Measurements from ENCODE around the gene MAP3K7. TPM values are rescaled to one million over a fixed set of nuclear protein-coding genes. Genes with fewer than 3 reads are reported as not detected.

The MAP3K7 gene
- total RNA-seq, 1 donor from 2014 or later: 33.8 TPM

- Histone ChIP-seq H3K27me3 (ENCODE audit: insufficient read depth, low read length) (no peaks in the 10 kb centered on the region), H3K4me1 (ENCODE audit: insufficient read depth, low read length) (peaks cover 5% of the 10 kb centered on the region), H3K9me3 (ENCODE audit: insufficient read depth, low read depth, low read length) (no peaks in the 10 kb centered on the region), H3K79me2 (ENCODE audit: insufficient read depth, low read length) (no peaks in the 10 kb centered on the region), H3K9ac (ENCODE audit: low read length) (no peak overlapping the region), H3K36me3 (ENCODE audit: insufficient read depth, low read length) (no peaks in the 10 kb centered on the region), H3K4me2 (ENCODE audit: low read length) (no peak overlapping the region), H2AFZ (ENCODE audit: low read depth, low read length) (no peak overlapping the region), H3K4me3 (ENCODE audit: insufficient read depth, low read depth, low read length) (no peak overlapping the region), H4K20me1 (ENCODE audit: insufficient read depth, low read length) (no peaks in the 10 kb centered on the region), H3K27ac (ENCODE audit: low read depth, low read length) (no peak overlapping the region)
- no peaks in the 10 kb centered on the region for H3K36me3 Mint-ChIP-seq (ENCODE audit: low read depth, unreplicated experiment)
- H3K27ac Mint-ChIP-seq (ENCODE audit: unreplicated experiment): no peak overlapping the region
- peaks cover 9% of the 10 kb centered on the region for H3K9me3 Mint-ChIP-seq (ENCODE audit: unreplicated experiment)
- TF ChIP-seq EZH2 (IDR thresholded peaks at IDR 0.05; ENCODE audit: insufficient read depth, low read length): no peak
- no peak for TF ChIP-seq CTCF (IDR thresholded peaks at IDR 0.05; ENCODE audit: insufficient read depth, low read depth, low read length)
- DNase-seq (ENCODE audit: low read depth) (no peak), FAIRE-seq (no peak)
- H3K4me1 Mint-ChIP-seq (ENCODE audit: low read depth, unreplicated experiment): peaks cover 3% of the 10 kb centered on the region
- H3K4me3 Mint-ChIP-seq (ENCODE audit: unreplicated experiment): no peak overlapping the region
- H3K27me3 Mint-ChIP-seq (ENCODE audit: low read depth, unreplicated experiment): no peaks in the 10 kb centered on the region
Measured at GRCh38 chr6:90480666-90481065, 106.2 kb downstream of the MAP3K7 start.

GRCh38 chr6:90479603-90479926 lies 107.3 kb downstream of the MAP3K7 start:
- no peaks in the 10 kb centered on the region for H3K27me3 ChIP-seq (ENCODE audit: insufficient read depth, low read length)
- no peaks in the 10 kb centered on the region for H4K20me1 ChIP-seq (ENCODE audit: insufficient read depth, low read length)
- Mint-ChIP-seq H3K4me3 (ENCODE audit: unreplicated experiment) (no peak overlapping the region), H3K36me3 (ENCODE audit: low read depth, unreplicated experiment) (no peaks in the 10 kb centered on the region), H3K27me3 (ENCODE audit: low read depth, unreplicated experiment) (no peaks in the 10 kb centered on the region), H3K27ac (ENCODE audit: unreplicated experiment) (peak overlapping the region; percentile 19), H3K9me3 (ENCODE audit: unreplicated experiment) (peaks cover 9% of the 10 kb centered on the region), H3K4me1 (ENCODE audit: low read depth, unreplicated experiment) (peaks cover 3% of the 10 kb centered on the region)
- H3K79me2 ChIP-seq (ENCODE audit: insufficient read depth, low read length): no peaks in the 10 kb centered on the region
- DNase-seq (ENCODE audit: low read depth) (no peak), FAIRE-seq (no peak)
- no peak for TF ChIP-seq EZH2 (IDR thresholded peaks at IDR 0.05; ENCODE audit: insufficient read depth, low read length)
- TF ChIP-seq CTCF (IDR thresholded peaks at IDR 0.05; ENCODE audit: insufficient read depth, low read depth, low read length): no peak
- peaks cover 5% of the 10 kb centered on the region for H3K4me1 ChIP-seq (ENCODE audit: insufficient read depth, low read length)
- no peak overlapping the region for H3K4me2 ChIP-seq (ENCODE audit: low read length)
- no peak overlapping the region for H2AFZ ChIP-seq (ENCODE audit: low read depth, low read length)
- no peak overlapping the region for H3K4me3 ChIP-seq (ENCODE audit: insufficient read depth, low read depth, low read length)
- H3K9me3 ChIP-seq (ENCODE audit: insufficient read depth, low read depth, low read length): no peaks in the 10 kb centered on the region
- H3K27ac ChIP-seq (ENCODE audit: low read depth, low read length): no peak overlapping the region
- H3K9ac ChIP-seq (ENCODE audit: low read length): no peak overlapping the region
- H3K36me3 ChIP-seq (ENCODE audit: insufficient read depth, low read length): no peaks in the 10 kb centered on the region

GRCh38 chr6:90478789-90479602 lies 107.9 kb downstream of the MAP3K7 start:
- Histone ChIP-seq H2AFZ (ENCODE audit: low read depth, low read length) (peak overlapping the region; percentile 7), H3K4me1 (ENCODE audit: insufficient read depth, low read length) (peaks cover 5% of the 10 kb centered on the region), H3K36me3 (ENCODE audit: insufficient read depth, low read length) (no peaks in the 10 kb centered on the region), H4K20me1 (ENCODE audit: insufficient read depth, low read length) (no peaks in the 10 kb centered on the region), H3K4me3 (ENCODE audit: insufficient read depth, low read depth, low read length) (no peak overlapping the region), H3K9me3 (ENCODE audit: insufficient read depth, low read depth, low read length) (no peaks in the 10 kb centered on the region), H3K27me3 (ENCODE audit: insufficient read depth, low read length) (no peaks in the 10 kb centered on the region), H3K9ac (ENCODE audit: low read length) (no peak overlapping the region), H3K79me2 (ENCODE audit: insufficient read depth, low read length) (no peaks in the 10 kb centered on the region), H3K27ac (ENCODE audit: low read depth, low read length) (no peak overlapping the region), H3K4me2 (ENCODE audit: low read length) (peak overlapping the region; percentile 33)
- H3K4me3 Mint-ChIP-seq (ENCODE audit: unreplicated experiment): no peak overlapping the region
- FAIRE-seq: peak; percentile 97
- DNase-seq (ENCODE audit: low read depth): peak; percentile 87
- peaks cover 4% of the 10 kb centered on the region for H3K4me1 Mint-ChIP-seq (ENCODE audit: low read depth, unreplicated experiment)
- no peaks in the 10 kb centered on the region for H3K27me3 Mint-ChIP-seq (ENCODE audit: low read depth, unreplicated experiment)
- TF ChIP-seq CTCF (IDR thresholded peaks at IDR 0.05; ENCODE audit: insufficient read depth, low read depth, low read length) (peak; percentile 90), EZH2 (IDR thresholded peaks at IDR 0.05; ENCODE audit: insufficient read depth, low read length) (no peak)
- H3K27ac Mint-ChIP-seq (ENCODE audit: unreplicated experiment): peak overlapping the region; percentile 72
- no peaks in the 10 kb centered on the region for H3K36me3 Mint-ChIP-seq (ENCODE audit: low read depth, unreplicated experiment)
- H3K9me3 Mint-ChIP-seq (ENCODE audit: unreplicated experiment): peaks cover 9% of the 10 kb centered on the region
